ENCODE results near the gene MZT2B.
"Not testable (repeated sequence)": the region's sequence is repeated elsewhere in the genome, so short reads cannot be mapped to it uniquely, and the experiment has no call there.

MZT2B gene

GRCh38 chr2:130220505-130220904 is 38.4 kb downstream of the MZT2B start:
- DNase-seq: not testable (repeated sequence)

- DNase-seq: not testable (repeated sequence)
Observed at GRCh38 chr2:130222523-130222922, 40.5 kb downstream of the MZT2B start.

- not testable (repeated sequence) for DNase-seq
Observed at GRCh38 chr2:130228005-130228404, 45.9 kb downstream of the MZT2B start.

GRCh38 chr2:130228467-130229160 is 46.6 kb downstream of the MZT2B start:
- DNase-seq: not testable (repeated sequence)

- DNase-seq: not testable (repeated sequence)
Observed at GRCh38 chr2:130229161-130229510, 47.1 kb downstream of the MZT2B start.

- not testable (repeated sequence) for DNase-seq
Observed at GRCh38 chr2:130230376-130230775, 48.3 kb downstream of the MZT2B start.

- DNase-seq: not testable (repeated sequence)
Observed at GRCh38 chr2:130230907-130231306, 48.8 kb downstream of the MZT2B start.

GRCh38 chr2:130231656-130232055 is 49.6 kb downstream of the MZT2B start:
- no peak for DNase-seq

- DNase-seq: not testable (repeated sequence)
Observed at GRCh38 chr2:130233066-130233465, 51.0 kb downstream of the MZT2B start.

- DNase-seq: not testable (repeated sequence)
Observed at GRCh38 chr2:130239581-130239980, 57.5 kb downstream of the MZT2B start.

Measured in activated gamma-delta T cell (primary cell).